ENCODE data around the gene OR52M1.
"Not testable (repeated sequence)": the region's sequence is repeated elsewhere in the genome, so short reads cannot be mapped to it uniquely, and the experiment has no call there.

Gene OR52M1

DNA sequence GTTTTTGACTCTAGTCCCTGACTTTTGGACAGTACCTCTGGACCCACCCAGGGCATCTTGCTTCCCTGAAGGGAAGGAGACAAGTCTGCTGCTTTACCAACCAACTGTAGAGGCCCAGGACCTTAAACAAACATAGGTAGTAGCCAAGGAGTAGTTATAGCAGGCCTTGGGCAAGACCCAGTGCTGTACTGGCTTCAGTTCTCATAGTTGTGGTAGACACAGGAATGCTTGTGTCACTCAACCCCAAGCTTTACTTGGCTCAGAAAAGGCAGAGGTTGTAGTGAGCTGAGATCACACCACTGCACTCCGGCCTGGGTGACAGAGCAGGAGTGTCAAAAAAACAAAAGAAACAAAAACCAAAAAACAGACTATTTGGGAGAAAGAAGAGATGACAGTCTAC, 21.3 kb upstream of the OR52M1 start:
- Histone ChIP-seq H3K79me2 (ENCODE audit: low read length) (no peaks in the 10 kb centered on the region), H3F3A (ENCODE audit: insufficient read depth, low read length) (no peaks in the 10 kb centered on the region), H3K9me2 (replicated peaks; ENCODE audit: insufficient read depth, low read length) (no peaks in the 10 kb centered on the region), H3K4me2 (ENCODE audit: low read depth, low read length) (no peak overlapping the region), H3K9ac (ENCODE audit: low read length) (no peak overlapping the region), H3K27me3 (replicated peaks; ENCODE audit: insufficient read depth, low read length) (no peaks in the 10 kb centered on the region), H3K4me1 (ENCODE audit: low read length) (no peaks in the 10 kb centered on the region), H3K9me3 (replicated peaks; ENCODE audit: insufficient read depth, low read length) (no peaks in the 10 kb centered on the region), H2AFZ (ENCODE audit: low read length) (no peak overlapping the region), H3K27ac (ENCODE audit: low read length) (no peak overlapping the region), H3K4me3 (ENCODE audit: low read length) (no peak overlapping the region), H4K20me1 (ENCODE audit: insufficient read depth, low read length) (no peaks in the 10 kb centered on the region), H3K36me3 (replicated peaks; ENCODE audit: insufficient read depth, low read length) (no peaks in the 10 kb centered on the region)
- no peak for TF ChIP-seq EZH2 (optimal IDR thresholded peaks at IDR 0.05; ENCODE audit: low read depth, low read length)
- TF ChIP-seq, protein P1, sequence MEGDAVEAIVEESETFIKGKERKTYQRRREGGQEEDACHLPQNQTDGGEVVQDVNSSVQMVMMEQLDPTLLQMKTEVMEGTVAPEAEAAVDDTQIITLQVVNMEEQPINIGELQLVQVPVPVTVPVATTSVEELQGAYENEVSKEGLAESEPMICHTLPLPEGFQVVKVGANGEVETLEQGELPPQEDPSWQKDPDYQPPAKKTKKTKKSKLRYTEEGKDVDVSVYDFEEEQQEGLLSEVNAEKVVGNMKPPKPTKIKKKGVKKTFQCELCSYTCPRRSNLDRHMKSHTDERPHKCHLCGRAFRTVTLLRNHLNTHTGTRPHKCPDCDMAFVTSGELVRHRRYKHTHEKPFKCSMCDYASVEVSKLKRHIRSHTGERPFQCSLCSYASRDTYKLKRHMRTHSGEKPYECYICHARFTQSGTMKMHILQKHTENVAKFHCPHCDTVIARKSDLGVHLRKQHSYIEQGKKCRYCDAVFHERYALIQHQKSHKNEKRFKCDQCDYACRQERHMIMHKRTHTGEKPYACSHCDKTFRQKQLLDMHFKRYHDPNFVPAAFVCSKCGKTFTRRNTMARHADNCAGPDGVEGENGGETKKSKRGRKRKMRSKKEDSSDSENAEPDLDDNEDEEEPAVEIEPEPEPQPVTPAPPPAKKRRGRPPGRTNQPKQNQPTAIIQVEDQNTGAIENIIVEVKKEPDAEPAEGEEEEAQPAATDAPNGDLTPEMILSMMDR (IDR thresholded peaks at IDR 0.05; ENCODE audit: low read length), result no peak
- no peak for TF ChIP-seq EZH2phosphoT487 (IDR thresholded peaks at IDR 0.05; ENCODE audit: low read length)
- no peak for DNase-seq

DNA sequence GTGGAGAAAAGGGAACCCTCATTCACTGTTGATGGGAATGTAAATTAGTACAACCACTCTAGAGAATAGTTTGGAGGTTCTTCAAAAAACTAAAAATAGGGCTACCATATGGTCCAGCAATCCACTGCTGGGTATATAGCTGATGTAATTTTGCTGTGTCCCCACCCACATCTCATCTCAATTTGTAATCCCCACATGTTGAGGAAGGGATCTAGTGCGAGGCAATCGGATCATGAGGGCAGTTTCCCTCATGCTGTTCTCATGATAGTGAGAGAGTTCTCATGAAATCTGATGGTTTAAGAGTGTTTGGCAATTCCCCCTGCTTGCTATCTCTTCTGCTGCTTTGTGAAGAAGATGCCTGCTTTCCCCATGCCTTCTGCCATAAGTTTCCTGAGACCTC, 17.1 kb upstream of the OR52M1 start:
- Histone ChIP-seq H3K9me2 (replicated peaks; ENCODE audit: insufficient read depth, low read length) (no peaks in the 10 kb centered on the region), H3K4me1 (ENCODE audit: low read length) (no peaks in the 10 kb centered on the region), H3K79me2 (ENCODE audit: low read length) (no peaks in the 10 kb centered on the region), H4K20me1 (ENCODE audit: insufficient read depth, low read length) (no peaks in the 10 kb centered on the region), H3K4me2 (ENCODE audit: low read depth, low read length) (no peak overlapping the region), H3K4me3 (ENCODE audit: low read length) (no peak overlapping the region), H2AFZ (ENCODE audit: low read length) (no peak overlapping the region), H3K9ac (ENCODE audit: low read length) (no peak overlapping the region), H3K27ac (ENCODE audit: low read length) (no peak overlapping the region), H3K27me3 (replicated peaks; ENCODE audit: insufficient read depth, low read length) (no peaks in the 10 kb centered on the region), H3K9me3 (replicated peaks; ENCODE audit: insufficient read depth, low read length) (no peaks in the 10 kb centered on the region), H3F3A (ENCODE audit: insufficient read depth, low read length) (no peaks in the 10 kb centered on the region), H3K36me3 (replicated peaks; ENCODE audit: insufficient read depth, low read length) (no peaks in the 10 kb centered on the region)
- DNase-seq, result no peak
- TF ChIP-seq, protein P1 (IDR thresholded peaks at IDR 0.05; ENCODE audit: low read length), result no peak
- no peak for TF ChIP-seq EZH2 (optimal IDR thresholded peaks at IDR 0.05; ENCODE audit: low read depth, low read length)
- TF ChIP-seq EZH2phosphoT487 (IDR thresholded peaks at IDR 0.05; ENCODE audit: low read length), result no peak

DNA sequence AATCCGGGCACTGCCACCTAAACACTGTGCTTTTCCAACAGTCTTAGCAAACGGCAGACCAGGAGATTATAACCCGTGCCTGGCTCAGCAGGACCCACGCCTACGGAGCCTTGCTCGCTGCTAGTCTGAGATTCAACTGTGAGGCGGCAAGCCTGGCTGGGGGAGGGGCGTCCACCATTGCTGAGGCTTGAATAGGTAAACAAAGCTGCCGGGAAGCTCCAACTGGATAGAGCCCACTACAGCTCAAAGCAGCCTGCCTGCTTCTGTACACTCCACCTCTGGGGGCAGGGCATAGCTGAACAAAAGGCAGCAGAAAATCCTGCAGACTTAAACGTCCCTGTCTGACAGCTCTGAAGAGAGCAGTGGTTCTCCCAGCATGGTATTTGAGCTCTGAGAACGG, 13.3 kb upstream of the OR52M1 start:
- not testable (repeated sequence) for H2AFZ ChIP-seq (ENCODE audit: low read length); H3K27ac ChIP-seq (ENCODE audit: low read length); H3F3A ChIP-seq (ENCODE audit: insufficient read depth, low read length); H3K4me2 ChIP-seq (ENCODE audit: low read depth, low read length); H3K27me3 ChIP-seq (replicated peaks; ENCODE audit: insufficient read depth, low read length); DNase-seq; H3K4me3 ChIP-seq (ENCODE audit: low read length); H3K9me3 ChIP-seq (replicated peaks; ENCODE audit: insufficient read depth, low read length); H3K9me2 ChIP-seq (replicated peaks; ENCODE audit: insufficient read depth, low read length); H4K20me1 ChIP-seq (ENCODE audit: insufficient read depth, low read length); H3K4me1 ChIP-seq (ENCODE audit: low read length); H3K9ac ChIP-seq (ENCODE audit: low read length); H3K79me2 ChIP-seq (ENCODE audit: low read length); H3K36me3 ChIP-seq (replicated peaks; ENCODE audit: insufficient read depth, low read length)

DNA sequence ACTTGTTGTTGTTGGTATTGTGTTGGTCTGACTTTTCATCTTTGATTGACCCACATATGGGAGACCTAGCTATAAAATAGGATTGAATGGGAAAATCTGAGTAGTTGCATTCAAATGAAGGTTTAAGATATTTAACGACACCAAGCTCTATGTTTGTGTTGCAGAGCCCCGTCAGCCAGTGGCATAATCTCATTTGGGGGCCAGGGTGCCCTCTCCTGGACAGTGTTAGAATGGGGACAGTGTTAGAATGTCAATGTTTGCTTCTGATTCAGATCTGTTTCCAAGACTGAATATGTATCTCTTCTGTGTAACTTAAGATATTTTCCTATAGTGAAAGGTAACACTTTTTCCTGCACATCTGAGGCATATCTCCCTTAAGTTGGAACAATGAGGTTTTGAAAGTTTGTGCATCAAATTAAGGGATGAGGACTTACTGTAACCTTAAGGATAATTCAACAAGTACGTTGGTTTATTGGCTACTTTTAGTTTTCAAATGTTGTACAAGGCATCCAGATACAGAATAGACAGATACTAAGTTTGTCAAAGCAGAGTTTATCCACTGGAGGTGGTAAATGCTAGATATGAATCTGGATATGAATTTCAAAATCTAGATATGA, 5.3 kb upstream of the OR52M1 start:
- Histone ChIP-seq H3K9ac (ENCODE audit: low read length) (no peak overlapping the region), H3F3A (ENCODE audit: insufficient read depth, low read length) (no peaks in the 10 kb centered on the region), H3K9me2 (replicated peaks; ENCODE audit: insufficient read depth, low read length) (no peaks in the 10 kb centered on the region), H4K20me1 (ENCODE audit: insufficient read depth, low read length) (no peaks in the 10 kb centered on the region), H3K27ac (ENCODE audit: low read length) (no peak overlapping the region), H3K4me2 (ENCODE audit: low read depth, low read length) (no peak overlapping the region), H3K9me3 (replicated peaks; ENCODE audit: insufficient read depth, low read length) (no peaks in the 10 kb centered on the region), H3K4me1 (ENCODE audit: low read length) (no peaks in the 10 kb centered on the region), H3K79me2 (ENCODE audit: low read length) (no peaks in the 10 kb centered on the region), H3K4me3 (ENCODE audit: low read length) (no peak overlapping the region), H2AFZ (ENCODE audit: low read length) (no peak overlapping the region), H3K27me3 (replicated peaks; ENCODE audit: insufficient read depth, low read length) (no peaks in the 10 kb centered on the region), H3K36me3 (replicated peaks; ENCODE audit: insufficient read depth, low read length) (no peaks in the 10 kb centered on the region)
- DNase-seq, result peak; percentile 40
- TF ChIP-seq EZH2 (optimal IDR thresholded peaks at IDR 0.05; ENCODE audit: low read depth, low read length) (no peak), EZH2phosphoT487 (IDR thresholded peaks at IDR 0.05; ENCODE audit: low read length) (no peak)
- TF ChIP-seq, protein P1 (IDR thresholded peaks at IDR 0.05; ENCODE audit: low read length), result peak; percentile 83

Data from MM.1S (cell line).